Omental fat pad (tissue), 4 donors: ENCODE data around the gene R3HDM4. TPM values are rescaled to one million over a fixed set of nuclear protein-coding genes. Genes with fewer than 3 reads are reported as not detected.

Source experiments
- ATAC-seq: fragments of 150-250 bp; one replicate; pipeline ENCODE4 v1.9.1; 2016; ENCODE audit warnings: mild to moderate bottlenecking, moderate library complexity; ENCODE audit not compliant: low FRiP score
- DNase-seq: peaks from one replicate; pipeline ENCODE4 v3.0.0-alpha.2; 2019; ENCODE audit warnings: low spot score
- total RNA-seq, 4 donors: library from RNA; depleted of rRNA; stranded (reverse); fragments of >200 nt; gene quantifications; one replicate each; pipeline ENCODE4 v1.1.0, GENCODE V29; 2016
- TF ChIP-seq, protein P1 (sequence below), 3 donors: fragments of 450-650 bp; IDR thresholded peaks; one replicate each; pipeline ENCODE4 v1.5.1; 2016 to 2017; ENCODE audit warnings: antibody characterized with exemption in 3 of 3, mild to moderate bottlenecking in 3 of 3, moderate library complexity in 2 of 3

Gene R3HDM4
- total RNA-seq, 4 donors from 2014 or later = 27.1 to 55.2 (median 44.4) TPM

DNA sequence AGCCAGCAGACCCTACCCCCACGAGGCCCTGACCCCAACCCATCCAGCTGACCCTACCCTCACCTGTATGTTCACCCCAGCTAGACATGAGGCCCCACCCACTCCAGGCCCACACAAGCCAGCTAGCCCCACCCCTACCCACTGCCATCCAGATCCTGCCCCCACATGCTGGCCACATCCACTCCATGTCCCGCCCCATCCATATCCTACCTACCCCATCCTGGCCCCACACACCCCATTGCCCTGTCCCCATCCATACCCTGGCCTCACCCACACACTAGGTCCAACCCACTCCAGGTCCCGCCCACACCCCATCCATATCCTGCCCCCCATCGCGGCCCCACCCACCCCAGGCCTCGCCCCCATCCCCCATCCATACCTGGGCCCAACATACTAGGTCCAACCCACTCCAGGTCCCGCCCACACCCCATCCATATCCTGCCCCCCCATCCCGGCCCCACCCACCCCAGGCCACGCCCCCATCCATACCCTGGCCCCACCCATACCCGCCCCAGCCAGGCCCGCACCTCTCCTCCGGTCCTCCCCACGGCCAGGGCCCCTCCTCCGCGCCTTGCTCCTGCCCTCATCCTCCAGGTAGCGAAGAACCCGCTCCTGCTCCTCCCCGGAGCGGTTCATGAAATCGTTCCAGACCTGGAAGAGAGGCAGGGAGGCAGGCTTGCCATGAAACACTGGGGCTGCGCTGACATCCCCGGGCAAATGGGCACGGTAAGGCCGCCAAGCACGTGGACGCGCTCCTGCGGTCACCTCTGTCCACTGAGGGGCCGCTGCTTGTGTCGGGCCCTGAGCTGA lies 12.5 kb downstream of the R3HDM4 start:
- no peak for DNase-seq
- ATAC-seq = peak; percentile 2
- TF ChIP-seq, protein P1, sequence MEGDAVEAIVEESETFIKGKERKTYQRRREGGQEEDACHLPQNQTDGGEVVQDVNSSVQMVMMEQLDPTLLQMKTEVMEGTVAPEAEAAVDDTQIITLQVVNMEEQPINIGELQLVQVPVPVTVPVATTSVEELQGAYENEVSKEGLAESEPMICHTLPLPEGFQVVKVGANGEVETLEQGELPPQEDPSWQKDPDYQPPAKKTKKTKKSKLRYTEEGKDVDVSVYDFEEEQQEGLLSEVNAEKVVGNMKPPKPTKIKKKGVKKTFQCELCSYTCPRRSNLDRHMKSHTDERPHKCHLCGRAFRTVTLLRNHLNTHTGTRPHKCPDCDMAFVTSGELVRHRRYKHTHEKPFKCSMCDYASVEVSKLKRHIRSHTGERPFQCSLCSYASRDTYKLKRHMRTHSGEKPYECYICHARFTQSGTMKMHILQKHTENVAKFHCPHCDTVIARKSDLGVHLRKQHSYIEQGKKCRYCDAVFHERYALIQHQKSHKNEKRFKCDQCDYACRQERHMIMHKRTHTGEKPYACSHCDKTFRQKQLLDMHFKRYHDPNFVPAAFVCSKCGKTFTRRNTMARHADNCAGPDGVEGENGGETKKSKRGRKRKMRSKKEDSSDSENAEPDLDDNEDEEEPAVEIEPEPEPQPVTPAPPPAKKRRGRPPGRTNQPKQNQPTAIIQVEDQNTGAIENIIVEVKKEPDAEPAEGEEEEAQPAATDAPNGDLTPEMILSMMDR (IDR thresholded peaks at IDR 0.05) = no peak

DNA sequence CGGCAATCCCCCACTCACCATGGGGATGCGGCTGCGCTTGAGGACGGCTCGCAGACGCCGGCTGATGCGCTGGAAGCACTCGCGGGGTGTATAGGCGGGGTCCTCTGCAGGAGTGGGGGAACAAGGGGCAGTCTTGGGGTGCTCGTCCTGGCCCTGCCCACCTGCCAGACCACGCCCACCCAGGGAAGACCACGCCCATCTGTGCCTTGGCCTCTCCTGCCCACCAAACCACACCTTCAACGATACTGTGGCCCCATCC lies 13.0 kb downstream of the R3HDM4 start:
- TF ChIP-seq, protein P1 (IDR thresholded peaks at IDR 0.05) = no peak
- ATAC-seq (no peak), DNase-seq (no peak)

DNA sequence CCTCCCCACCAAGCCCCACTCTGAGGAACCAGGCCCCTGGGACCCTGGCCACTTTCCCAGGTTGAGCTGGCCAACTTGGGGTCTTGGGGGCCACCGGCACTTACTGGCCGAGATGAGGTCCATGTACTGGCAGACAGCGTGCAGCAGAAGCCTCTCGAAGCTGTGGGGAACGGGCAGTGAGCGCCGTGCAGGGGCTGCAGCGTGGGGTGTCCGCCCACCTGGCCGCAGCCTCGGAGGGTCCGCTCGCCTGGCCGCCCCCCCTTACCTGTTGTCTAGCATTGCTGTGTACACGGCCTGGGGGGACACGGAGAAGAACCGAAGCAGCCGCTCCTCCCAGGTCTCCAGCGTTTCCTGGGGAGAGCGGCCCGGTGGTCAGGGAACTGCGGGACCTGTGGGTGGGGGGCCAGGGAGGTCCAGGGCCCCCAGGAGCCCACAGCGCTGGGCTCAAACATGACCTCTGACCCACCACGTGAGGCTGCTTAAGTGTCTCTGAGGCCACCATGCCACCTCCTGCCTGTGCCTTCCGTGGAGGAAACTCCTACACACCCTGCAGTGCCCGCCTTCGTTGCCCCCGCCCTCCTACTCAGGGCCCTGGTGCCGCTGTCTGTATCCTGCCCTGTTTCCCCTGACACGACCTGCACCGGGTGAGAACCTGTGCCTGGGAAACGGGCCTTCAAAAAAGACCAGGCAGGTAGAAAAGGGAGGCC lies 13.5 kb downstream of the R3HDM4 start:
- TF ChIP-seq, protein P1 (IDR thresholded peaks at IDR 0.05) = no peak
- no peak for ATAC-seq
- DNase-seq = no peak

DNA sequence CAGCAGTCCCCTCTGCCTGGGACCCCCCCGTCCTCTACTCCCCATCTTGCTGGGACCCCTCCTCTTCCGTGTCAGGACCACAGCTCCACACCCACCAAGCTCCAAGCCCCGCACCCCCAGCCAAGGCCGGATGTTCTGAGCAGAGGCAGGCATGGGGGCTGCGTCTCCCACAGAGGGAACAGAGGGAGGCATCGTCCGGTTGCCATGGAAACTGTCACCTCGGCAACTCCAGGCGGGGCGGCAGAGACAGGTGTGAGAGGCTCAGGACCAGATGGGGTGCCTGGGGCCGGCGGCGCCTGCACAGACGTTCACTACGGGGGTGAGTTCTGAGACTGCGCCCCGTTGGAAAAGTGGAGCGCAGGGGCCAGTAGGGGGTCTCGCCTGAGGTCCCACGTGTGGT lies 14.4 kb downstream of the R3HDM4 start:
- no peak for ATAC-seq
- no peak for DNase-seq
- TF ChIP-seq, protein P1 (IDR thresholded peaks at IDR 0.05) = no peak

DNA sequence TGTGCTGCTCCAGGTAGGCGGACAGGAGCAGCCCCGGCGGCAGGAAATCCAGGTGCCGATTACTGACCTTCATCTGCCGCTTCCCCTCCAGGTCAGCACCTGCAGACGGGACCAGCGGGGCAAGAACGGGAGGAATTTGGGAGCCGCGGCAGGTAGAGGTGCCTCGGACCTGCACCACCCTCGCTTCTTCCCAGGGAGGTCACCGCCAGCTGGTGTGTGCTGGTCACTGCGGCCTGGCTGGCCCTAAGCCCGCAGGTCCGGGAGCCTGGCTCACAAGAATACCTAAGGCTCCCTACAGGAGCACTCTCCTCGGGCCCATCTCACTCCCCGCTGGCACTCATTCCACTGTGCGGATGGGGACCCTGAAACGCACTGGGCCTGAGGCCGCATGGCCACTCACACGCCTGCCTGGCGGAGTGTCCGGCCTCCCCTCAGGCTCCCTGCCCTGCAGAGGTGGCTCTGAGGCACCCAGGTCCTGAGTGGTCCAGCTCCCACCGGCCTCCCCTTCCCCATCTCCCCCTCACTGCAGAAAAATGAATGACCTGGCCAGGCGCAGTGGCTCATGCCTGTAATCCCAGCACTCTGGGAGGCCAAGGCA lies 15.5 kb downstream of the R3HDM4 start:
- ATAC-seq = no peak
- TF ChIP-seq, protein P1 (IDR thresholded peaks at IDR 0.05) = no peak
- DNase-seq = no peak

DNA sequence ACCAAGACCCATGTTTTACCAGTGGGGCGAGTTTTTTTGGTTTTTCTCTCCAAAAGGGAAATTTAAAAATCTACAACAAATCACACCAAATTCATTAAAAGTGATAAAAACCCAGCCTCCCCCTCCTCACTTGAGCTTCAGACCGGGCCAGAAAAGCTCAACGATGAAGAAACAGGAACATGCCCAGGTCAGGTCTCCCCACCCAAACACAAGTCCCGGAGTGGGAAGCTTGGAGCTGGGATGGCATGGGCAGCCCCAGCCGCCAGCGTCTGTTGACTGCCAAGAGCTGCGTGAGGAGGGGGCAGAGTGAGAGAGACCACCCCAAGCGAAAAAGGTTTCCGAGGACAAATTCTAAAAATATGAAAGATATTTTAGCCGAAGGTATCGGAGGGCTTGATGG lies 16.0 kb downstream of the R3HDM4 start:
- TF ChIP-seq, protein P1 (IDR thresholded peaks at IDR 0.05) = no peak
- DNase-seq (no peak), ATAC-seq (no peak)
